Endometrial microvascular endothelial cells (primary cell): ENCODE data around the gene OR2B2. TPM values are rescaled to one million over a fixed set of nuclear protein-coding genes. Genes with fewer than 3 reads are reported as not detected.

Experiments
- in situ Hi-C: cut with HindIII; loops from 2 replicates; pipeline ENCODE4 v1.10.0; 2017; ENCODE audit warnings: low sequenced_read_pairs, low pct_unique_long_range_greater_than_20kb; ENCODE audit errors: inconsistent ontology term
- total RNA-seq: library from RNA; depleted of rRNA; stranded (reverse); fragments of >200 nt; gene quantifications from one replicate; pipeline ENCODE4 v1.2.3, GENCODE V29; 2015; ENCODE audit errors: inconsistent ontology term

The OR2B2 gene
- total RNA-seq, 1 donor from 2014 or later, result not detected

DNA sequence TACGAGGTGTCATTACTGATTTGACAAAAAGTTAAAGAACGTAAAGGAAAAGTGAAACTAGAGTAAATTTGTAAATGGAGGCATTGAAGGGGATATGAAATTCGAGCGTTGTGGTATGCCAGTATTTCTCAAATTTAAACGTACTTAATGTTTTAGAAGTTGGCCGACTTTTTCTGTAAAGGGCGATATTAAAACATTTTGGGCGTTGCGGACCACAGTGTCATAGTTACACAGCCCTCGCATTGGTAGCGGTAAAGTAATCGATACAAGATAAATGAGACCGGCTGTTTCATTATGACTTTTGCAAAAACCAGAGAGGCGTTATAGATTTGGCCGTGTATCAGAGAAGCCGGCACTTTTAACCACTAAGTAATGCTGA is 39.6 kb downstream of the OR2B2 start:
- in situ Hi-C loops, result loop anchor here (5.0 kb wide), 1 partner anchor 50 kb away; a partner anchor contains a TSS

DNA sequence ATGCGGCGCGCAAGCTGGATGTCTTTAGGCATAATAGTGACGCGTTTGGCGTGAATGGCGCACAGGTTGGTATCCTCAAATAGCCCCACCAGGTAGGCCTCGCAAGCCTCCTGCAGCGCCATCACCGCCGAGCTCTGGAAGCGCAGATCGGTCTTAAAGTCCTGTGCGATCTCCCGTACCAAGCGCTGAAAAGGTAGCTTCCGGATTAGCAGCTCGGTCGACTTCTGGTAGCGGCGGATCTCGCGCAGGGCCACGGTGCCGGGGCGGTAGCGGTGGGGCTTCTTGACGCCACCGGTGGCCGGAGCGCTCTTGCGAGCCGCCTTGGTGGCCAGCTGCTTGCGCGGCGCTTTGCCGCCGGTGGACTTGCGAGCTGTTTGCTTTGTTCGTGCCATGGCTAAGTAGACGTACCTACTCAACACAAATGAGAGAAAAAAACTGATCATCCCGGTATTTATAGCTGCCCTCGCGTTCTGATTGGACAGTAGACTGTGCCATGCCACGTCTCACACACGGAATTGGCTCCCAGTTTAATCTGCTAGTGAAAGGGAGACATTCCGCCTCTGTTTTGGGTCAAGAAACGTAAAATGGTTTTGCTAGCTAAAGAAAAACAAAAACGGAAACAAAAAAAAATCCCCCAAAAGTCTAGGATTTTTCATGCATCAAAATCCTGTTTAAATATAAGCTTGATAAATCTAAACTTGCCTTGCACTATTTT is 40.1 kb downstream of the OR2B2 start:
- in situ Hi-C loops, result loop anchor here (5.0 kb wide), 1 partner anchor 50 kb away; a partner anchor contains a TSS

DNA sequence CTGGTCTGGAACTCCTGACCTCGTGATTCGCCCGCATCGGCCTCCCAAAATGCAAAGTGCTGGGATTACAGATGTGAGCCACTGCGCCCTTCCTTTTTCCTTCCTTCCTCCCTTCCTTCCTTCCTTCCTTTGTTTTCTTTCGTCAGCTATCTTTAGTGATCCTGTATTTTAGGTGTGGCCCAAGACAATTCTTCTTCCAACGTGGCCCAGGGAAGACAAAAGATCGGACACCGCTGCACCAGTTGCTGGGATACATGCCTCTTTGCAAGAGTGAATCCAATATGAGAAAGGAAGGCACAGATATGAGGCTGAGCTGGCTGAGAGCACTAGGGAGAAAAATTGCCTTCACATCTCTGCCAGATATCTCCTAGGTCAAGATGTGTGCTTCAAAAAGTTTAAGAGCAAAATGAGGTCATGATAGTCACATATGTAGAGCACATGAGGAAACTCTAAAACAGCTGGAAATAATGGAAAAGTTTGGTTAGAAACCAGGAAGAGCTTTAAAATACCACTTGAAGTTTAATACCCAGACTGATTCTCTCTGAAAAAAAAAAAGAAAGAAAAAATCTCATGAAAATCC is 41.8 kb downstream of the OR2B2 start:
- in situ Hi-C loops, result loop anchor here (5.0 kb wide), 1 partner anchor 48 kb away; a partner anchor contains a TSS

DNA sequence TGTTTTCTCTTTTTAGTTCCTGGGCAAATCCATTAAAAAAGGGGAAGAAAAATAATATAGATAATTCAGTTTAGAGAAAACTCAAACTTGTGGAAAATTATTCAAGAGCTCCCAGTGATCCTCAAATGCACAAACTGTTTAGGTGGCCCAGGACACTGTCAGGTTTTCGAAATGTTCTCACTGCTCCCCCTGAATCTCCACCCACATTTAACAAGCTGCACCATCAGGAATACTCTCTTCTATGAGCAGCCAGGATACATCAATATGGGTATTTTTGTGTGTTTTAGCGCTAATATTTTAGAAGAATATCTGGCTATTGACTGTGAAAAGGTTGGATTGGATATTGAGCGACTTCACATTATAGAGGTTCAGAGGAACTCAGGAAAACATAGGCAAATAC is 43.9 kb downstream of the OR2B2 start:
- in situ Hi-C loops, result no loop called here

DNA sequence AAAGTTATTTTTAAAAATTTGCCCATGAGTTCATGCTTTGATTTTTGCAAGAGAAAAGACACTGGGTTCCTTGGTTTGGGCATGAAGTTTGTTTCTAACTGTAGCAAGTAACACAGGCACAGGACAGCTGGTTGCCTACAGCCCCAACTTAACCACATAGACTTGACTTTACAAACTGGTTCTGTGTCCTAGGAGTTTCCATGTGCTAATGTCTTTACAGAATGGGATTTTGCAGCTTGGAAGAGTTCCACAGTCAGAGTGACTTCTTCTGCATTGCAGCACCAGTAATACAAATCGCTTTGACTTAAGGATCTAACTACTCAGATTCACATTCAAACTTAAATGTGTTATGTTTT is 44.3 kb downstream of the OR2B2 start:
- in situ Hi-C loops, result no loop called here

DNA sequence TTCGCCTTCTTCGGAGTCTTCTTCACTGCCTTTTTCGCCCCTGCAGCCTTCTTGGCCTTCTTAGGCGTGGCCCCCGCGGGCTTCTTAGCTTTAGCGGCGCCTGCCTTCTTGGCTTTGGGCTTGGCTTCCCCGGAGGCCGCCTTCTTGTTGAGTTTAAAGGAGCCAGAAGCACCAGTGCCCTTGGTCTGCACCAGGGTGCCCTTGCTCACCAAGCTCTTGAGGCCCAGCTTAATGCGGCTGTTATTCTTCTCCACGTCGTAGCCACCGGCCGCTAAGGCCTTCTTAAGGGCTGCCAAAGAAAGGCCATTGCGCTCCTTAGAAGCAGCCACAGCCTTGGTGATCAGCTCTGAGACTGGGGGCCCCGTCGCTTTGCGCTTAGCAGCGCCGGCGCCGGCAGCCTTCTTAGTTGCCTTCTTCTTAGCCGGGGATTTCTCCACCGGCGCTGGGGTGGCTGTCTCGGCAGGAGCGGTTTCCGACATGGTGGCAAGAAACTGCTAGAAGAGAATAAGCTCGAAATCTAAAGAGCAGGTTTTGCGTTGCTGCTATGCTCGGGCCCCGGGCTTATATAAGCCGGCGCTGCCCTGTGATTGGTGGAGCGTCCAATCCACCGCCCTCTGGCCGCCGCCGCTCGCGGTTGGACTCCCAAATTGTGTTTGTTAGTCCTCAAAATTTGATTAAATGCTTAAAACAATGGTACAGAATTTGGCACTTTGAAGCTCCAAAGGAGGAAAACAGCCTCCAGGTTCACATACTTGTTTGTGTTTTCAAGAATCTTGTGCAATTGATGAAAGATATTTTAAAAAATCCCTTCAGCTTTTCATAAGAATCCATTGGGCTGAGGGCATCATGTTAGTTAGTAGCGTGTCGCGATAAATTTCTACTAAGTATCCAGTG is 44.9 kb downstream of the OR2B2 start:
- in situ Hi-C loops, result no loop called here

DNA sequence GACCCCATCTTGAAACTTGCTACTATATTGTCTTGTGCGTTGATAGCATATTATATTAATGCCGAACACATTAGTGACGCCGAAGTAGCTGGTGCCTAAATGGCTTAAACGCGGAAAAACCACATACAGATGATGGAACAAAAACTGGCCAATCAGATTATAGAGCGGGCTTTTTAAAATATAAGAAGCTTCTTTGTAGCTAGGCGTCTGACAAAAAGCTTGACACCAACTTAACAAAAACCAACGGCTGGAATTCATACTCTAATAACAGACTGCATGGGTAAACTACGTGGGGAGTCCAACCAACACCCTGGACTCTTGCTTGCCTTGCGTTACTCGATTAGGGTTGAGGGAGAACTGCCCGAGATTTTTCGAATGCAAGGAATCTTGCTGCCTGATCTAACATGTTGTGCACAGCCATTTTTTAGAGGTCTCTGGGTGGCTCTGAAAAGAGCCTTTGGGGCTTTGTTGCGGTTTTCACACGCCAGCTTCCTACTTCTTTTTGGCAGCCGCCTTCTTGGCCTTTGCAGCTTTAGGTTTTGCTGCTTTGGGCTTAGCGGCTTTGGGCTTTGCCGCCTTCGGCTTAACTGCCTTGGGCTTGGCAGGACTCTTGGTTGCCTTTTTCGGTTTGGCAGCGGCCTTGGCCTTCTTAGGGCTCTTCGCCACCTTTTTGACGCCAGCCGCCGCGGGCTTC is 45.7 kb downstream of the OR2B2 start:
- in situ Hi-C loops, result no loop called here

DNA sequence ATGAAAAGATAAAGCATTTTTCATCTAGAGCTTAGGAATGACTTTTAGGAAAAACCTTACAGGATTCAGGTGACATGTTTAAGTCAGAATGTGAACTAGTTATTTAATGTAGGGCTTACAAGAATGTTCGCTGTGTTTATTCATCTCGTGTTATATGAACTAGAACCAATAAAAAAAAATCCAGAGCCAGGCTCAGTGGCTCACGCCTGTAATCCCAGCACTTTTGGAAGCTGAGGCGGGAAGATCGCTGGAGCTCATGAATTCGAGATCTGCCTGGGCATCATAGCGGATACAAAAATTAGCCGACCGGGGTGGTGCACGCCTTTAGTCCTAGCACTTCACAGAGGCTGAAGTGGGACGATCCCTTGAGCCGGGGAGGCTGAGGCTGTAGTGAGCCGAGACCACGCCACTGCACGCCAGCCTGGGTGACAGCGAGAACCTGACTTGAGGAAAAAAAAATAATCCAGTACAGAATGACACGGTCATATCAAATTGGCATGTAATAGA is 46.3 kb downstream of the OR2B2 start:
- in situ Hi-C loops, result no loop called here

DNA sequence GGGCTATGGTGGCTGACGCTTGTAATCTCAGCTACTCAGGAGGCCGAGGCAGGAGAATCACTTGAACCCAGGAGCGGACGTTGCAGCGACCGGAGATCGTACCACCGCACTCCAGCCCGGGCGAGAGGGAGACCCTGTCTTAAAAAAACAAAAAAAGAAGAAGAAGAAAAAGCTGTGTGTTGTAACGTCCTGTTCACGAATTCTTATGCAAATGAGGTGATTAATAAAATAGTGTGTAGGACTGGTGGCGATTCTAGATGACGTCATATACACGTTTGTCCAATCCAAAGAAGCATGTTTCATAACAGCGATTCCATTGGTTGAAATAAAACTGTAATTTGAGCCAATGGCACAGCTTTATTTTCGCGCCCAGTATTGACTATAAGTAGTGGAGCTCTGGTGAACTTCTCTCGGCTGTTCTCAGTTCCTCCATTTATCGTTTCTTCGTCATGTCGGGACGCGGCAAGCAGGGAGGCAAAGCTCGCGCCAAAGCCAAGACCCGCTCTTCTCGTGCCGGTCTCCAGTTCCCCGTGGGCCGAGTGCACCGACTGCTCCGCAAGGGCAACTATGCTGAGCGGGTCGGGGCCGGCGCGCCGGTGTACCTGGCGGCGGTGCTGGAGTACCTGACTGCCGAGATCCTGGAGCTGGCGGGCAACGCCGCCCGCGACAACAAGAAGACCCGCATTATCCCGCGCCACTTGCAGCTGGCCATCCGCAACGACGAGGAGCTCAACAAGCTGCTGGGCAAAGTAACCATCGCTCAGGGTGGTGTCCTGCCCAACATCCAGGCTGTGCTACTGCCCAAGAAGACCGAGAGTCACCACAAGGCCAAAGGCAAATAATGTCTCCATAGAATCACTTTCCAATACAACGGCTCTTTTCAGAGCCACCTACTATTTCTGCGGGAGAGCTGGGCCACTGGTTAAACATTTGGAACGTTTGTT is 47.0 kb downstream of the OR2B2 start:
- in situ Hi-C loops, result no loop called here

DNA sequence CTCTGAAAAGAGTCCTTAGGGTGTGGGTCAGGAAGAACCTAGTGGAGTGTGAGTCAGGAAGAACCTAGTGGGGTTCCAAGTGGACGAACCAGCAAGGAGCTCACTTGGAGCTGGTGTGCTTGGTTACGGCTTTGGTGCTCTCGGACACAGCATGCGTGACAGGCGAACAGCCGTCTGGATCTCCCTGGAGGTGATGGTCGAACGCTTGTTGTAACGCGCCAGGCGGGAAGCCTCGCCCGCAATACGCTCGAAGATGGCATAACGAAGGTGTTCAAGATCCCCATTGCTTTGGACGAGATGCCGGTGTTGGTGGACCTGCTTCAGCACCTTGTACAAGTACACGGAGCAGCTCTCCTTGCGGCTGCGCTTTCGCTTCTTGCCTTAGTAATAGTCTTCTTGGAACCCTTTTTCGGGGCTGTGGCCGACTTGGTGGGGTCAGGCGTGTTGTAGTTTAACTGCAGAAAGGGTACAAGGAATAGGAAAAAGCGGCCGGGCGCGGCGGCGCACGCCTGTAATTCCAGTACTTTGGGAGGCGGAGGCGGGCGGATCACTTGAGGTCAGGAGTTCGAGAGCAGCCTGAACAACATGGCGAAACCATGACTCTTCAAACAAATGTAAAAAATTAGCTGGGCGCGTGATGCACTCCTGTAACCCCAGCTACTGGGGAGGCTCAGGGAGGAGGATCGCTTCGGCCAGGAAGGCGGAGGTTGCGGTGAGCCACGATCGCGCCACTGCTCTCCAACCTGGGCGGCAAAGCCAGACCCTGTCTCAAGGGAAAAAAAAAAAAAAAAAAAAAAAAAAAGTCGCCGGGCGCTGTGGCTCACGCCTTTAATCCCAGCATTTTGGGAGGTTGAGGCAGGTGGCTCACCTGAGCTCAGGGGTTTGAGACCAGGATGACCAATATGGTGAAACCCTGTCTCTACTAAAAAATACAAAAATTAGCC is 48.0 kb downstream of the OR2B2 start:
- in situ Hi-C loops, result no loop called here

DNA sequence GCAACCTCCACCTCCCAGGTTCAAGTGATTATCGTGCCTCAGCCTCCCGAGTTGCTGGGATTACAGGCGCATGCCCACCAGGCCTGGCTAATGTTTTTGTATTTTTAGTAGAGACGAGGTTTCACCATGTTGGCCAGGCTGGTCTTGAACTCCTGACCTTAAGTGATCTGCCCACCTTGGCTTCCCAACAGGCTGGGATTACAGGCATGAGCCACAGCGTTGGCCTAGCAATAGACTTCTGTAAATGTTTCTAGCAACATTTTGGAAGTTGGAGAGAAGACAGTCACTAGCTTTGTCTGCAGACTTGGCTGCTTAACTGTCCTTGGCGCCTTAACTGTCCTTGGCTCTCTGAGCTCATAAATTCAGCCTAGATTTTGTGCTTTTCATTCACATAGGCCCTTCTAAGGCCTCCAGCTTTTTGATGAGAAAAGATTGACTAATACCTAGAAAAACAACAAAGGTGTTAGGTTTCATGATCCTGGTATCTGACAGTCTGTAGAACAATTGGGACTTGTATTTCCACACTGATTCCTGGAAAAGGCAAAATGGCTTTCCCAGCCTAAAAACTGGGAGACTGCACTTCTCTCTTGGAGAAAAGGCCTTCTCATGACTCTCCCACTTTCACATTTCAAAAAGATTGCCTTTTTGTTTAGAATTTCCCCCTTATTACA is 49.7 kb downstream of the OR2B2 start:
- in situ Hi-C loops, result no loop called here

DNA sequence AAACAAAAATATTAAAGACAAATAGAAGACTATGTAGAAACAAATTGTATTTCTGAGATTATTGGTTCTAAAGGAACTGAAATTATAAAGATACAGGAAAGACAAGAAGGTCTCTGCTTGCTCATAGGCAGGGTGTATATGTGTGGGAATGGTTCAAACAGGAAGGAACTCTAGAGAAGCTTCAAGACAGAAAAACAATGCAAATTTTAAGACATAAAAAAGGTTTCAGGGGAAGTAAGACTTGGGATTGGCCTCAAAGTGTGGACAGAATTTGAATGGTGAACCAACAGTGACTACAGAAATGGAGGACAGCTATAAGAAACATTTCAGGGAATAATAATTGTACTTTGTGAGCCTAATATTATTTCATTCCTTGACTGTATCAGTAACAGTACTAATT is 50.3 kb downstream of the OR2B2 start:
- in situ Hi-C loops, result no loop called here

DNA sequence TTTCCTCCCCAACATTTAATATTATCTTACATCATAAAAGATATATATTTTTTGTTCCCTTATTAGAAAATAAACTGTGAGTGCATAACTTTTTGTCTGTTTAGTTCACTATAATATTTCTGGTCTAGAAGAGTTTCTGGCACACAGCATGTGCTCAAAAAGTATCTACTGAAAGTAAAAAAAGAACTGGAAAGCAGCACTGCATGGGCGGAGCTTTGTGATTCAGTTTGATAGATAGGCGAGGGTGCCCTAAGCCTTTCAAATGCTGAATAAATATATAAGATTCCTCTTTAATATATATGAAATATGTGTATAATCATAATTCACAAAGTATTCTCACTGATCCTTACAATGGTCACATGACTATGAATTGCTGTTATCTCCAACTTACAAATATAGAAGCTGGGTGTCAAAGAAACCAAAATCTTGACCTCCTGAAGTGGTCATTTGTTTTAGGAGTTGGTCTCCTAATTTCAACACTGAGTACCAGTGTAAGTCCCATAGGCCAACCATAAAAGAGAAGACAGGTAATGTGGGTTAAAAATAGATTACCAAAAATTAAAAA is 50.8 kb downstream of the OR2B2 start:
- in situ Hi-C loops, result no loop called here
